HG03280 (cell line): ENCODE measurements around the gene ALDH4A1.
"Not testable (repeated sequence)": the region's sequence is repeated elsewhere in the genome, so short reads cannot be mapped to it uniquely, and the experiment has no call there.

ENCODE experiments used
- ATAC-seq: cut with Tn5 transposase; IDR thresholded peaks from one replicate; pipeline ENCODE4 v1.9.1; 2021; ENCODE audit warnings: mild to moderate bottlenecking, moderate library complexity; ENCODE audit not compliant: unreplicated experiment

The ALDH4A1 gene

DNA sequence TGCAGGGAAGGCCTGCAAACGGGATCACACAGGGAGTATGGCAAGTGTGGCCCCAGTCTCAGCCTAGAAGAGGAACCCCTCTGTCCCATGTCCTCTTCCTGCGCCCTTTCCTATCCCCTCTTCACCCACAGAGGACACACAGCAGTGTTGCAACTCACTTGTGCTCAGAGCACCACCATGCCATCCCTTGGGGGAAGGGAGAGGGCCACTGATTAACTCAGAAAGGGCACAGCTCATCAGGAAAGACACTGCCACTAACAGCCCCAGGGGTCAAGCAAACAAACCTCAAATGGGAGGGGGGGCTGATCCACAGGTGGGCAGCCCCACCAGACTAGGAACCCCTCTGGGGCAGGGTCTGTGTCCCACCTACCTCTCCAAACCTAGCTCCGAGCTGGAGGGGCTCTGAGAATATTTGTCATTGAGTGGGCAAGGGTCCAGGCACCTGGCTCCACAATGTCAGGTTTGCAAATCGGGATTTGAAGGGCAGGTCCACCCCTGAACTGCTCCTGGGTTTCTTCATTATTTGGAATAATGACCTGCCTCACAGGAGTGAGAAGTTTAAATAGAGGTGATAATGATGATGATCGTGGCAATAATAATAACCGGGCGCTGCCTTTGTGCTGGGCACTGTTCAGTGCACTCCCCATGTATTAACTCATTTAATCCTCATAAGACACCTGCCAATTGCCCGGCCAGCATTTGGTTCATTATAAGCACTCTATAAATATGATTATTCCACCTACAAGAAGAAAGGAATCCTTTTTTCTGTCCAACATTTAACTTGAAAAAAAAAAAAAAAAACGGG is 1.0 kb downstream of the ALDH4A1 start:
- ATAC-seq, result no peak

DNA sequence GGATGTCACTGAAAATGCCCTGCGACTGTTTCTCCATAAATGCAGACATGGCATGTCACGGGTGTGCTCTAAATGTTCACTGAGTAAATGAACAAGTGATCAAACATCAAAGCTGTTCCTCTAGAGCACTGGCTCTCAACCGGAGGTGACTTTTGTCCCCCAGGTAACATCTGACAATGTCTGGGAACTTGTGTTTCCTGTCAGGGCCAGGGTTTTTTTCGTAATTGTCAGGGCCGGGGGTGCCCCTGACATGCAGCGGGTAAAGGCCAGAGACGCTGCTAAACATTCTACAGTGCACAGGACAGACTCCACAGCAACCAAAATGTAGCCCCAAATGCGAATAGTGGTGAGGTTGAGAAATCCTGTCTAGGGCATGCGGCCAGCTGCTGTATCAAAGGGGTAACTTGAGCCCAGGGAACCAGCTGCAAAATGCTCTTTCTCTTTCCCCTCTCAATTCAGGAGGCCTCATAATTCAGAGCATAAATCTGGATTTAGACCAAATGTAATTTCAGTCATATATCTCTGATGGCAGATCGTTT is 2.0 kb downstream of the ALDH4A1 start:
- ATAC-seq, result no peak

DNA sequence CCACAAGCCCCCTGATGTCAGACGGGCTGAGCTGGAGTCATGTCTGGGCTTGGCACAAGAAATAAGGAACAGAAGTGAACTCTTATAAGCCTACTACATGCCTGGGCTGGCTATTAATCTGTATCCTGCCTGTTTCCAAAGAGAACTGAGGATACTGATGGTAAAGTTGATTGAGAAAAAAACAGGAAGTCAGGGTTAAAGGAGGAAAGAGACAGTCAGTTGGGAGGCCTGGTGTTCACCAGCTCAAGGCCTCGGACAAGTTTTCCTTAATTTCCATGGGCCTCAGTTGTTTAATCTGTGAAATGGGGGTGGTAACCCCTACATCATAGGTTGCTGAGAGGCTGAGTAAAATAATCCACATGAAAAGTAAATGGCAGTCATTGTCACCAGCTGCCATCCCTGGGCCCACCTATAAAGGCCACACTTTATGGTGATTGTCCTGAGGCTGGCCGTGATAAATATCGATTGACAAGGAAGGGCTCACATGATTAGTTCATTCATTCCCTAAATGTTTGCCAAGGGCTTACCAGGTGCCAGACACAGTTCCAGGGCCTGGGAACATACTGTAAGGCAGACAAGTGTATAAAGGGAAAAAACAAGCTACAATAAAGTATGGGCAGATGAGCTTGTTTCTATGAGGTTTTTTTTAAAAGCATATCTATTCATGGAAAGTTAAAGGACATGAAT is 2.8 kb downstream of the ALDH4A1 start:
- ATAC-seq, result no peak

DNA sequence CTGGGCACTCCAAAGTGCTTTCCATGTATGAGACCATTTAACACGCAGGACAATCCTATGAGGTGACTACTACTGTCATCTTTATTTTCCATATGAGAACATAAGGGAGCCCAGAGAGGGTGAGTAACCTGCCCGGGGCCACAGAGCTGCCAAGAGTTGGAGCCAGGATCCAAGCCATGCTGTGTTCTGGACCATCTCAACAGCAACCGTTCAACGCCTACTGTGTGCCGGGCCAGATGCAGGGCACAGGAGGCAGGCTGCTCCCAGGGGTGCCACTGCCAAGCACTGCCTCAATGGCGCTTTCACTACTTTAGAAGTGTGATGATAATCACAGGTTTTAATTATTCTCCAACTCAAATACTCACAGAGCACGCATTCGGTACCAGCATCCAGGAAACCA is 3.8 kb downstream of the ALDH4A1 start:
- no peak for ATAC-seq

DNA sequence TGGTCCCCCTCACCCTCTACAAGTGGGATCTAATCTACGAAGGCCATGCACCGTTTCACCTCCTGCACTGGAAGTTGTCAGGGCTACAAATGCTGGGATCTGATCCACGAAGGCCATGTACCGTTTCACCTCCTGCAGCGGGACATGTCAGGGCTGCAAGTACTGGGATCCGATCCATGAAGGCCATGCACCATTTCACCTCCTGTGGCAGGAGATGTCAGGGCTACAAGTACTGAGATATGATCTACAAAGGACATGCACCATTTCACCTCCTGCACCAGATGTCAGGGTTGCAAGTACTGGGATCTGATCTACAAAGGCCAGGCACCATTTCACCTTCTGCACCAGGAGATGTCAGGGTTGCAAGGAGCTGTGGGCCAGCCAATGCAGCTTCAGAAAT is 7.0 kb downstream of the ALDH4A1 start:
- no peak for ATAC-seq

DNA sequence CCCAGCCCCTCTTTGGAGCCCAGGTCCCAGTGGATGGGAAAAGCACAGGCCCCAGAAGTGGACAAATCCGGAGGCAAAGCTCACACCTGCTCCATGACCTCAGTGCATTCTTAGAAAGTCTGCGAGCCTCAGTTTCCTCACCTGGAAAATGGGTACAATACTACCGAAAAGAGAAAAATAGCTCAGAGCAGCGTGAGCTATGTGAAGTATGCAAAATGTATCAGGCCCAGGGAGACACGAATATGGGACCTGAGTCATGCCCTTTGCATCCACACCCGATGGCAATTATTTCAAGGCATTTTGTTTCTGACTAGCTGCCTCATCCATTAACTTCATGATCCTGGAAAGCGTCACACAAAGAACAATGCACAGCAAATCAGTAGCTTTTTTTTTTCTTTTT is 9.2 kb downstream of the ALDH4A1 start:
- no peak for ATAC-seq

DNA sequence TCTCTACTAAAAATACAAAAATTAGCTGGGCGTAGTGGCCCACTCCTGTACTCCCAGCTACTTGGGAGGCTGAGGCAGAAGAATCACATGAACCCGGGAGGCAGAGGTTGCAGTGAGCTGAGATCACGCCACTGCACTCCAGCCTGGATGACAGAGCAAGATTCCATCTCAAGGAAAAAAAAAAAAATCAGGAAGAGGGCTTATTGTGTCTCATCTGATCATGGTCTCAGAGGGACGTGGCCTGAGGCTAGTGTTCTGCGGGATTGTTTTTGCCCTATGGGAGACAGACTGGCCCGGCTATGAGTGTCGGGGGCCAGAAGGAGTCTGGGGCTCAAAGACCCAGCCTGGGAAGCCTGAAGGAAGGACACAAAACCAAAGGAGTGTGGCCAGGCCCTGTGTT is 10.5 kb downstream of the ALDH4A1 start:
- not testable (repeated sequence) for ATAC-seq

DNA sequence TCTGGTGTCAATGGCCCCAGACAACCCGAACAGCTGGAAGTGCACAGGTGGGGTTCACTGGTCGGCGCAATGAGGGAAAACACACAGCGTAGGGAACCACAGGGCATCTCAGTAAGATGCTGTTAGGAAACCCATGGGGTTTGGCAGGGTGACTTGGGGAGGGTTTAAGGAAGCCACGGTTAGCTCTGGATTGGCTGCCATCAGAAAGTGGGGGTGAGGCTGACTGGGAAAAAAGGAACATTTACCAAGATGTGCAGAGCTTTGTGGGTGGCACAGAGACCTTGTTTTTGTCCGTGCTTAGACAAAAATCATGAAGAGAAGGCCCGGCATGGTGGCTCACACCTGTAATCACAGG is 11.0 kb downstream of the ALDH4A1 start:
- no peak for ATAC-seq

DNA sequence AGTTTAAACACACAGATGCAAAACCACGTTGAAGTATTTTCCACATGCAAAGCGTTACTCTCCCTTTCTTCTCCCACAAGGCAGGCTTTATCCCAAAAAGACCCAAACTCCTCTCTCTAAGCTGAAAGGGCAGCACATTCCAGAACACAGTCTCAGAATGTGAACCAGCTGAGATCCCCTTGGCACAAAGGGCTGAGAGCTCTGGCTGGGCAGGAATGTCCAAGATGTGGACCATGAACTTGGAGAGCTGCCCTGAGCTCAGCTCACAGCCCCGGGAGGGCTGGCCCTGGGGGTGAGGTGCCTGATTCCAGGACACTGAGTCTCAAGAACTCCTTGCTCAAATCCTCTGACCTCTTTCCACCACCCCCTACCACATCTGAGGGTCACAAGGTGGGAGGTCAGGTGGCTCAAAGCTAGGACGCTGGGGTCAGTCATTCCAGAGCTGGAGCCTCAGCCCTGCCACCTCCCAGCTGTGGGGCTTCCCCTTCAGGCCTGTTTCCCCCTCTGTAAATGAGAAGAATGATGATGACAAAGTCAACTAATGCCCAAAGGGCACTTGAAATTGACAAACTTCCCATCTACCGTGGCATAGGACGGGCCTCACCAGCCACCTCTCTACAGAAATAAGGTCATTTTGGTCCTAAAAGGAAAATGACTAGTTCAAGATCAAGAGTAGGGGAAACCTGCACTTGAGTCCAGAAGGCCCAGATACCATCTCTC is 11.5 kb downstream of the ALDH4A1 start:
- no peak for ATAC-seq

DNA sequence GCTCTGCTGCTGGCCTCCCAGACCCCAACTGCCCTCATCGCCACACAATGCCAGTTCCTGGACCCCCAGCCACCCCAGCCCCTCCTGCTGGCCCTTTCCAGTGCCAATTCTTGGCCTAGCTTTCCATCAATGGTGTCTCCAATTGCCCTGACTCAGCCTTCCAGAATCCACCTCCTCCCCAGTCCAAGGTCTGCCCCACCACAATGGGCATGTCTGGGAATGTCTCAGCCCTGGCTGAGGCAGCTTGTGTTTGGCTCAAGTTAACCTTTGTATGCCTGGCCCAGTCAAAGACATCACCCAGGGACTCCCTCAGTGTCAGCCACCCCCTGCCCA is 16.4 kb downstream of the ALDH4A1 start:
- ATAC-seq, result no peak

DNA sequence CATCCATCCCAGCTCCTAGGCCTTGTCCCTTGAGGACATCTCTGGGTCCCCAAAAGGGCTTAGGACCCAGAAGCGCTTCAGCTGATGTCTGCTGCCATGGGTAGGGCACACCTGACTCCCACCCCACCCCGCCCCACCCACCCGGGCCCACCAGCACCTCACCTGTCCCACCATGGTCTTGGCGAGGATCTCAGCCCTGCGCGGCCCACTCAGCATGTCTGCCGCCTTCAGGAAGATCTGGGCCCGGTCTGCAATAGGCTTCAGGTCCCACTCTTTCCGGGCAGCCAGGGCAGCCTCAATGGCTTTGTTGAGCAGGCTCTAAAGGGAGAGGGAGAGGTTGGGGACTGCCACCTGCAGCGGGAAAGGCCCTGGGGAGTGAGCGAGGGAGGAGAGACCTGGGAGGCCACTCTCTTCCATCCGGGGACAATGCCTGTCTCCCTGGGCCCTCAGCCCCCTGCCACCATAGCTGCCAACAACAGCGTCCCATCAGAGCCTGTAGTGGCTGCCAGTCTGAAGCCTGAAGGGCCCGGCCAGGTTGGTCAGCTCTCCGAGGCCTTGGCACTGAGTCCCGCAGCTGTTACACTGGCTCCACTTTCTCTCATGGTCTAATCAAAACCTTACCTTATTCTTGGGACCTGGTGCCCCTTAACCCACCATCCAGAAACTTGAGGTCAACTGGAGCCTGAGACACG is 16.9 kb downstream of the ALDH4A1 start:
- no peak for ATAC-seq

DNA sequence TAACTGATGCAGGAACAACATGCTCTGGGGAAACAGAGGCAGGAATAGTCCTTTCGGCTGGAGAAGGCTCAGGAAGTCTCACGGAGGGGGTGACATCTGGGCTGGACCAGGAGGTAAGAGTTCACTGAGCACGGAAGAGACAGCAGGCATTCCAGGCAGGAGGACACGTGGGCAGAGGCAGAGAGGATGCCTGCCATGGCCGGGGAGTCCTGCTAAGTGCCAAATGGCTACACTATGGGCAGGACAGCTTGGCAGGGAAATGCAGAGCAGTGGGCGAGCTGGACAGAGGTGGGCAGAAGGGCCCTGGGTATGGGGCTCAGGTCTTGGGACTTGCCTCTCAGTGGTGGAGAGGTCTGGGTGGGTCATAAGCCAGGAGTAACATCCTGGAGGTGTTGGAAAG is 17.6 kb downstream of the ALDH4A1 start:
- no peak for ATAC-seq

DNA sequence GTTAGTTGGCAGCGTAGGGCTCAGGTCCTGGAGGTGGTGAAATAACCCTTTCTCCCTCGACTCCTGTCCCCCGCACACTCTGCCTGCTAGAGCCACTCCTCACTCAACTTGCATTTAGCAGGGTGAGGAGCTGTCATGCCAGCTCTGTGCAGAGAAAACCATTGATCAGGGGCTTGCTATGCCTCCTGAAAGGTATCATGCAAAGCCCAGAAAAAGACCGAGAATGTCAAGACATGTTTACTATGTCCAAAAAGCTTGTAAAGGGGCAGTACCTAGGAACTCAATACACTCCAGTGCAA is 18.0 kb downstream of the ALDH4A1 start:
- no peak for ATAC-seq

DNA sequence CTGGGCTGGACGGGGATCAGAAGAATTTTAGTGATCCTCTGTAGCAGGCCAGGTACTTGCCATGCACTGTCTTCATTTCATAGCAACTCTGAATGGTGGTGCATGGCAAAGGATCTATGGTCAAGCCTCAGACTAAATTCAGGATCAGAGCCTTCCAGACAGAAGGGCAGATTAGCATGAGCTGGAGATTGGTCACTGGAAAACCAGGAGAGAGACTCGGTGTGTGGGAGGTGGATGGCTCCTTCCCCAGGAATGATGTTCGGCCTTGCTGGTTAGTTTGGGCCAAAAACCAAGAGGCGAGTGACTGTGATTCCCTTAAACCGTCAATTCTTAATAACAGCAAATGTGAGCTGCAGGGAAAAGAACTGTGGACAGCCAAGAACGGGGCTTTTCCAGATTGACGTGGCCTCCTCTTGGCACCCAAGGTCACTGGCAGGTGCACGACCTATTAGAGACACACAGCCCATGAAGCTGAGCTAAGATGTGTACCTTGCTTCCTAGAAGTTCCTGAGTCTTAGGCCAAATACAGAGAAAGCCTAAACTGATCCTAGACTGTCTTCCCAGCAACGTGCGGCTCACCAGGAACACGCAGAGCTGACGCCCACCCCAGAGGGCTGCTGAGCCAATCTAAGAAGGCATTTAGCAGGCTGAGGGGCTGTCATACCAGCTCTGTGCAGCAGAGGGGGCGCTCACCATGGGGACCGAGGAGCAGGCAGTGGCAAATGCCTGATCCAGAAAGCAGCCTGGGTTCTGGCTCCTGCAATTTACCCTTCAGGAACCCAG is 18.5 kb downstream of the ALDH4A1 start:
- ATAC-seq, result no peak

DNA sequence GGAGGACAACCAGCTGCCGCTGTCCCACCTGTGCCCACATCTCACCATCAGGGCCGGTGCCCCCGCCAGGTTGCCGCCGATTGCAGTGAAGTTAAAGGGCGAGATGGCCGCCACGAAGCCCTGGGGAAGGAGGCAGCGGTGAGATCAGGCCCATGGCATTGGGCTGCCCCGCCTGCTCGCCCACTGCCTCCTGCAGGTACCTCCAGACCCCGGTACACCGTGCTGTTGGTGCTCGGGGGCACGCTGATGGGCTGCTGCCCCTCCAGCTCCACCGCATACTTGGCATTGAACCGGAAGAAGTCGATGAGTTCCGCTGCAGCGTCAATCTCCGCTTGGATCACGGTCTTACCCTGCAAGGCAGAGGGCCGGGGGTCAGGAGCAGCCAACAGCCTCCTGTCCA is 19.3 kb downstream of the ALDH4A1 start:
- ATAC-seq, result no peak

DNA sequence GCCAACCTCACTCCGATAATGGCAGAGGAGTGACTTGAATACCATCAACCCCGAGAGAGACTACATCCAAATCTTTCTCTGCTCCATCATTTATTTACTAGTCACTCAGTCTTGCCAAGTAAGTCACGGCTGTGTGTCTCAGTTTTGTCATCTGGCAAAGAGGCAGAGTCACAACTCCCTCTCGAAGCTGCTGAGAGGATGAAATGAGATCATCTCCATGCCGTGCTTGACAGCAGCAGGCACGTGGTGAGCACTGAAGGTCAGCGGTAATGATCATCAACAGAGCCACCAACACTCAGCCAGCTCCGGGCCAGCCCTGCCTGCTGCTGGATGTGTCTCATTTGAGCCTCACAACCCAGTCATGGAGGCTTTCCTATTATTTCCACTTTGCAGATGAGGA is 19.9 kb downstream of the ALDH4A1 start:
- ATAC-seq, result no peak

DNA sequence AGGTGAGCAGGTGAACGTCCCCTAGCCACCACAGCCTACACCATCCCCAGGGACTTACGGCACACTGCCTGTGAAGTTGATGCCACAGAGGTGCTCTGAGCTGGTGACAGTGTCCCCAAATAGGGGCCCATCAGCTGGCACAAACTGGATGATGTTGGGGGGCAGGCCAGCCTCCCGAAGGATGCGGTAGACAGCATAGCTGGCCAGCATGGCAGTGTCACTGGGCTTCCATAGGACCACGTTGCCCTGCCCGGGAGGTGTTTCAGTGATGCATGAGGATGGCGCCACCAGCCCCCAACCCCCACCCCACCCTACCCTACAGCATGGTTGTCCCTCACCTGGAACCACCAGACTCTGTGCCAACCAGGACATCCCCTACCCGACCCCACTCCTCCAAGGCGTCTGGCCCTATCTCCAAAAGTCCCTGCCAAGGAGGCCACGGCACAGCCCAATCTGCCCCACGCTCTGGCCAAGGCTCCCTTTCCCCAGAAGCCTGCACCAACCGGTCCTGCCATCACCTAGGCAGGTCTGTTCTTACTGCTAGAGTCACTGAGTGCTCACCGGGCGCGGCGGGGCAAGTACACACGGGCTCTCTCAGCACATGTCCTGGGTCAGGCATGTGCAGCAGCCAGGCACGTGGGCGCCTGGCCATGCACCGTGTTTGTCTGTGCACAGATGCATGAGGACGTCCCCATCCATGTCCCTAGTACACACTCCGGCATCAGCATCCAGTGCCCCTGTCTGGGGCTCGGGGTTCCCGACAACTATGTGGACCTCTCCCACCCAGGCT is 20.5 kb downstream of the ALDH4A1 start:
- ATAC-seq, result no peak

DNA sequence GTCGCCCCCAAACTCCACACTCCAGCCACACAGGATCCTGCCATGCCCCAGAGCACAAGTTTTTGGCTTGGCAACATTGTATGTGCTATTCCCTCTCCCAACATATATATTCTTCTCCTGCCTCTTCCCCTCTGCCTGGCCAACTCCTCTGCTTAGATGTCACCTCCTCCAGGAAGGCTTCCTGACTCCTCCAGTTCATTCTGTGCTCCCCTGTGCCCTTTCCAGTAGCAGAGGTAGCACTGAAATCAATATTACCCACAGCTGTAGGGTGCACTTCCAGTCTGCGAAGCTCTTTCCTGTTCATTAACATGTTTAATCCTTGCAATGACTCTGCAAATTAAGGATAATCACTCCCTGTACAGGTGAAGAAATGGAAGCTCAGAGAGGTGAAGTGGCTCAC is 21.2 kb downstream of the ALDH4A1 start:
- no peak for ATAC-seq

DNA sequence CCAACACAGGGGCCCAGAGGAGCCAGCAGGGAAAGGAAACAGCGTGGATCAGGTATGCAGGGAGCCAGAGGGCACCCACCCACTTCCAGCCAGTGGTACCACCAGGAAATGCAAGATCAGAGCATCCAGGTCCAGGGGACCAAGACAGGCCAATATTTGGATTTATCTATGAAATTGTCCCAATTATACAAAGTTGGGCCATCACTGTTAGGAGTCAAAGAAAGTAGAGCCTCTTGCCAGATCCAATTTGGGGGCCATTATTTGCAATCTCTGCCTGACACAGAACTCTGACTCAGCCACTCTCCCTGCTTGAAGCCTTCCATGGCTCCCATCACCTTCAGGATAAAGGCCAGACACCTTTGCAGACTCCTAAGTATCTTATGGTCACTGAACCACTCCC is 21.8 kb downstream of the ALDH4A1 start:
- ATAC-seq, result no peak

DNA sequence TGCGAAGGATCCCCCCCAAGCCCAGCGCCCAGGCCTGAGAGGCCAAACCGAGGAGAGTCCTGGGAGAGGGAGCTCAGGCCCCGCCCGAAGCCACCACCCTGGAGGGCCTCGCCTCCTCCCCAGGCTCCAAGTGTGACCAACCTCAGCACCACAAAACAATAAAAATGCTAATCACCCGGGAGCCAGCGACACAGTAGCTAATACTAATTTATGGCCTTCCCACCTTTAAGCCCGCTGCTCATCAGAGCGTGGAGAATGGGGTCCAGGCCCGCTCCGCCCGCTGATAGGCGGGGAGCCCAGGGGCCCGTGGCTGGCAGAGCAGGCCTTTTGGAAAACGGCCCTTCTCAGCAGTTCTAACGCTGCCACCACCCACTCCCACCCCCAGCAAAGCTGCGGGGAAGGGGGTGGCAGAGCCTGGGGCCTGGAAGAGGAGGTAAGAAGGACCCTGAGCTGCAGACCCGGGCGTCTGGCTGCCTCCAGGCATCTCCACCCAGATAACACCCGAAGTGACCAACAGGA is 22.5 kb downstream of the ALDH4A1 start:
- ATAC-seq, result no peak
